OCI-LY7 (cell line): ENCODE data around the gene TRAM2. TPM values are rescaled to one million over a fixed set of nuclear protein-coding genes. Genes with fewer than 3 reads are reported as not detected.

Experiments used
- BruUV-seq: library from RNA; stranded (reverse); fragments of 400-500 nt; replicated peaks from 2 replicates; lab custom pipeline; 2021; lab: Mats Ljungman, UMichigan
- CTCF ChIA-PET: fragments of 300-600 bp; sonication (Branson Sonifier 250); formaldehyde crosslinking; loops from one replicate; lab custom pipeline; 2022; ENCODE audit warnings: antibody characterized with exemption; ENCODE audit not compliant: unreplicated experiment; lab: Charles Lee
- POLR2A ChIA-PET: fragments of 300-600 bp; sonication (Branson Sonifier 250); formaldehyde crosslinking; loops from one replicate; lab custom pipeline; 2022; ENCODE audit warnings: antibody characterized with exemption; lab: Charles Lee
- DNase-seq: peaks from one replicate; pipeline ENCODE4 v3.0.0-alpha.2; 2015; ENCODE audit warnings: low spot score
- H2AFZ ChIP-seq: fragments of 200-600 bp; sonication (generic), shearing (Covaris generic); 2 replicates; pipeline ENCODE4 v1.6.1; 2014; ENCODE audit warnings: mild to moderate bottlenecking, antibody characterized with exemption, low read length, moderate library complexity
- H3K27ac ChIP-seq: fragments of 200-600 bp; sonication (generic); 2 replicates; pipeline ENCODE4 v1.5.1; 2014; ENCODE audit warnings: mixed run types, low read depth, mild to moderate bottlenecking, moderate library complexity, low read length, inconsistent platforms; ENCODE audit not compliant: poor library complexity, severe bottlenecking
- H3K36me3 ChIP-seq: fragments of 200-600 bp; sonication (generic); 2 replicates; pipeline ENCODE4 v1.6.1; 2014; ENCODE audit warnings: mild to moderate bottlenecking, antibody characterized with exemption, low read length, moderate library complexity, mixed read lengths; ENCODE audit not compliant: insufficient read depth
- H3K4me1 ChIP-seq: fragments of 200-600 bp; sonication (generic); 2 replicates; pipeline ENCODE4 v1.5.1; 2014; ENCODE audit warnings: mild to moderate bottlenecking, low read length; ENCODE audit not compliant: insufficient read depth, poor library complexity, severe bottlenecking
- H3K4me2 ChIP-seq: fragments of 200-600 bp; sonication (generic); 2 replicates; pipeline ENCODE4 v1.6.1; 2014; ENCODE audit warnings: mild to moderate bottlenecking, low read length
- H3K4me3 ChIP-seq: fragments of 200-600 bp; sonication (generic); 2 replicates; pipeline ENCODE4 v1.5.1; 2014; ENCODE audit warnings: mild to moderate bottlenecking, low read depth, low read length; ENCODE audit not compliant: poor library complexity, severe bottlenecking
- H3K79me2 ChIP-seq: fragments of 200-600 bp; sonication (generic); 2 replicates; pipeline ENCODE4 v1.6.1; 2016; ENCODE audit warnings: low read depth, mild to moderate bottlenecking, low read length, moderate library complexity, mixed read lengths; ENCODE audit not compliant: insufficient read depth
- H3K9me2 ChIP-seq: fragments of 200-600 bp; sonication (generic); 2 replicates; pipeline ENCODE4 v1.6.1; 2016; ENCODE audit warnings: mild to moderate bottlenecking, low read length, mixed read lengths; ENCODE audit not compliant: insufficient read depth
- H3K9me3 ChIP-seq: fragments of 200-600 bp; sonication (generic); 2 replicates; pipeline ENCODE4 v1.6.1; 2014; ENCODE audit warnings: mild to moderate bottlenecking, mixed run types, low read length, mixed read lengths
- H4K20me1 ChIP-seq: fragments of 200-600 bp; sonication (generic); 2 replicates; pipeline ENCODE4 v1.6.1; 2014; ENCODE audit warnings: mild to moderate bottlenecking, antibody characterized with exemption, low read length, moderate library complexity, mixed read lengths; ENCODE audit not compliant: insufficient read depth
- EZH2phosphoT487 ChIP-seq: fragments of 200-600 bp; sonication (generic); IDR thresholded peaks from 2 replicates; pipeline ENCODE4 v1.6.1; 2018; ENCODE audit warnings: low read depth, borderline replicate concordance, mild to moderate bottlenecking, mixed run types, antibody characterized with exemption, low read length, moderate library complexity, mixed read lengths
- intact Hi-C: fragments of 100-400 bp; cut with micrococcal nuclease; formaldehyde crosslinking; loops from one replicate; pipeline ENCODE4 v1.10.0; 2022; ENCODE audit not compliant: unreplicated experiment
- total RNA-seq, 2 experiments: library from RNA; depleted of rRNA in 1 of 2; stranded (reverse); fragments of >200 nt in 1 of 2; shearing (Covaris generic) in 1 of 2; gene quantifications; 2 replicates each; pipeline ENCODE4 v1.2.3, GENCODE V29; 2014 to 2022
- TF ChIP-seq, protein P1 (sequence below): fragments of 200-600 bp; sonication (generic); conservative IDR thresholded peaks from 2 replicates; pipeline ENCODE4 v1.5.1; 2014; ENCODE audit warnings: mild to moderate bottlenecking, antibody characterized with exemption, low read length, moderate library complexity, mixed read lengths

TRAM2 gene
- total RNA-seq, 2 experiments from 2014 or later, result 19.3 to 38.2 TPM

GRCh38 chr6:52552278-52552643 is 24.6 kb downstream of the TRAM2 start:
- peak overlapping the region; percentile 71 for H3K4me2 ChIP-seq
- no peaks in the 10 kb centered on the region for H3K9me3 ChIP-seq
- ChIA-PET POLR2A (interaction anchor here (0.6 to 5.3 kb wide), 12 partner anchors 11 to 133 kb away, joined by 3 to 72 read pairs (median 3); no protein-coding TSS in a partner anchor), CTCF (interaction anchor here (1.0 to 1.4 kb wide), 5 partner anchors 14 to 111 kb away, joined by 3 to 6 read pairs (median 3); no protein-coding TSS in a partner anchor)
- peak overlapping the region; percentile 38 for H3K4me3 ChIP-seq
- H3K4me1 ChIP-seq, result peaks cover 67% of the 10 kb centered on the region
- H3K79me2 ChIP-seq, result peaks cover 74% of the 10 kb centered on the region
- TF ChIP-seq, protein P1, sequence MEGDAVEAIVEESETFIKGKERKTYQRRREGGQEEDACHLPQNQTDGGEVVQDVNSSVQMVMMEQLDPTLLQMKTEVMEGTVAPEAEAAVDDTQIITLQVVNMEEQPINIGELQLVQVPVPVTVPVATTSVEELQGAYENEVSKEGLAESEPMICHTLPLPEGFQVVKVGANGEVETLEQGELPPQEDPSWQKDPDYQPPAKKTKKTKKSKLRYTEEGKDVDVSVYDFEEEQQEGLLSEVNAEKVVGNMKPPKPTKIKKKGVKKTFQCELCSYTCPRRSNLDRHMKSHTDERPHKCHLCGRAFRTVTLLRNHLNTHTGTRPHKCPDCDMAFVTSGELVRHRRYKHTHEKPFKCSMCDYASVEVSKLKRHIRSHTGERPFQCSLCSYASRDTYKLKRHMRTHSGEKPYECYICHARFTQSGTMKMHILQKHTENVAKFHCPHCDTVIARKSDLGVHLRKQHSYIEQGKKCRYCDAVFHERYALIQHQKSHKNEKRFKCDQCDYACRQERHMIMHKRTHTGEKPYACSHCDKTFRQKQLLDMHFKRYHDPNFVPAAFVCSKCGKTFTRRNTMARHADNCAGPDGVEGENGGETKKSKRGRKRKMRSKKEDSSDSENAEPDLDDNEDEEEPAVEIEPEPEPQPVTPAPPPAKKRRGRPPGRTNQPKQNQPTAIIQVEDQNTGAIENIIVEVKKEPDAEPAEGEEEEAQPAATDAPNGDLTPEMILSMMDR, result no peak
- no peak for TF ChIP-seq EZH2phosphoT487
- no peaks in the 10 kb centered on the region for H3K9me2 ChIP-seq
- no peaks in the 10 kb centered on the region for H4K20me1 ChIP-seq
- peak; percentile 88 for DNase-seq
- intact Hi-C loops, result loop anchor here (1.0 kb wide), 2 partner anchors 16 to 25 kb away; partner anchors contain the start of gene TRAM2
- H2AFZ ChIP-seq, result no peak overlapping the region; the same call in 1 of the 2 replicates
- no TSS peak for BruUV-seq
- peaks cover 8% of the 10 kb centered on the region; the same call in 1 of the 2 replicates for H3K36me3 ChIP-seq
- H3K27ac ChIP-seq, result peak overlapping the region; percentile 66

- intact Hi-C loops, result loop anchor here (1.0 kb wide), 2 partner anchors 15 to 26 kb away; partner anchors contain the start of gene TRAM2
- peaks cover 71% of the 10 kb centered on the region for H3K4me1 ChIP-seq
- no peaks in the 10 kb centered on the region for H3K9me3 ChIP-seq
- no TSS peak for BruUV-seq
- peak overlapping the region; percentile 71 for H3K4me2 ChIP-seq
- H3K36me3 ChIP-seq, result peaks cover 8% of the 10 kb centered on the region; the same call in 1 of the 2 replicates
- H3K9me2 ChIP-seq, result no peaks in the 10 kb centered on the region
- no peak for DNase-seq
- no peak overlapping the region; the same call in 1 of the 2 replicates for H2AFZ ChIP-seq
- TF ChIP-seq EZH2phosphoT487, result no peak
- TF ChIP-seq, protein P1, result no peak
- peaks cover 74% of the 10 kb centered on the region for H3K79me2 ChIP-seq
- CTCF ChIA-PET, result interaction anchor here (1.0 to 1.4 kb wide), 3 partner anchors 15 to 111 kb away, joined by 3 to 6 read pairs (median 5); no protein-coding TSS in a partner anchor
- H3K4me3 ChIP-seq, result peak overlapping the region; percentile 38
- POLR2A ChIA-PET, result interaction anchor here (0.7 to 5.3 kb wide), 11 partner anchors 12 to 133 kb away, joined by 3 to 72 read pairs (median 3); no protein-coding TSS in a partner anchor
- H3K27ac ChIP-seq, result peak overlapping the region; percentile 66
- H4K20me1 ChIP-seq, result no peaks in the 10 kb centered on the region
Measured at GRCh38 chr6:52551483-52552277, 25.2 kb downstream of the TRAM2 start.
